ENCODE measurements around the gene ANO10. TPM values are rescaled to one million over a fixed set of nuclear protein-coding genes. Genes with fewer than 3 reads are reported as not detected.

Gene ANO10
- total and polyA plus RNA-seq, 2 of the 8 experiments (the other 6 are each of a cell fraction or from before 2014, with no cell fraction given) = 38.0 to 53.2 TPM

- Histone ChIP-seq H3K79me1 (ENCODE audit: low read depth, low read length) (no peaks in the 10 kb centered on the region), H3K56ac (replicated peaks; ENCODE audit: insufficient read length, low read depth, low read length) (no peak overlapping the region), H2BK12ac (ENCODE audit: low read depth, low read length) (no peak overlapping the region), H3K27me3 (replicated peaks in 1 of 4; ENCODE audit: control insufficient read depth in 3 of 4, extremely low read depth in 1 of 4, insufficient read depth in 3 of 4, low read length in 3 of 4) (no peaks in the 10 kb centered on the region), H4K8ac (ENCODE audit: extremely low read depth, insufficient read depth, low read length) (no peak overlapping the region), H3K4ac (replicated peaks; ENCODE audit: insufficient read length, low read depth, low read length) (no peak overlapping the region), H3K9ac (replicated peaks in 1 of 4; ENCODE audit: extremely low read depth in 1 of 4, low read depth in 3 of 4, low read length in 3 of 4) (no peak overlapping the region), H2BK15ac (ENCODE audit: low read length) (no peak overlapping the region), H3K36me3 (ENCODE audit: control insufficient read depth in 2 of 4, insufficient read depth in 4 of 4, low read length in 3 of 4) (no peaks in the 10 kb centered on the region), H3K4me3 (ENCODE audit: extremely low read depth in 1 of 4, insufficient read depth in 2 of 4, low read depth in 3 of 4, low read length in 4 of 4) (no peak overlapping the region), H3K18ac (ENCODE audit: extremely low read depth, low read length) (no peak overlapping the region), H3K27ac (ENCODE audit: low read depth, low read length) (no peak overlapping the region), H2AK5ac (ENCODE audit: low read depth, low read length) (no peak overlapping the region), H3K9me3 (ENCODE audit: insufficient read depth in 2 of 2, low read depth in 1 of 2, low read length in 1 of 2) (no peaks in the 10 kb centered on the region), H4K5ac (ENCODE audit: insufficient read length, low read depth, low read length) (no peak overlapping the region), H2BK20ac (ENCODE audit: low read length) (no peak overlapping the region), H3K23me2 (ENCODE audit: low read depth, low read length) (no peaks in the 10 kb centered on the region), H2BK5ac (ENCODE audit: low read depth, low read length) (no peak overlapping the region), H3K4me2 (ENCODE audit: insufficient read depth in 1 of 2, low read depth in 2 of 2, low read length in 2 of 2) (no peak overlapping the region), H2AFZ (ENCODE audit: low read length) (no peak overlapping the region), H3K23ac (ENCODE audit: insufficient read length) (no peak overlapping the region), H3K4me1 (replicated peaks in 1 of 4; ENCODE audit: control insufficient read depth in 3 of 4, insufficient read depth in 4 of 4, low read length in 3 of 4) (no peaks in the 10 kb centered on the region), H2BK120ac (replicated peaks; ENCODE audit: low read depth, low read length) (no peak overlapping the region), H4K91ac (replicated peaks; ENCODE audit: insufficient read length, low read length) (no peak overlapping the region), H3K14ac (ENCODE audit: insufficient read length) (no peak overlapping the region), H3K79me2 (ENCODE audit: control insufficient read depth in 1 of 2, insufficient read depth in 2 of 2, low read length in 2 of 2) (no peaks in the 10 kb centered on the region), H4K20me1 (replicated peaks in 1 of 2; ENCODE audit: control insufficient read depth in 1 of 2, insufficient read depth in 2 of 2, low read length in 2 of 2) (peaks cover 1 to 3% of the 10 kb centered on the region in 2 experiments)
- POLR2A ChIA-PET (ENCODE audit: partially characterized antibody) = interaction anchor here (0.7 kb wide), 1 partner anchor 8 kb away, joined by 3 read pairs; no protein-coding TSS in a partner anchor
- DNase-seq (ENCODE audit: low read depth in 1 of 2, low spot score in 2 of 2) (no peak), FAIRE-seq (no peak)
- CTCF ChIA-PET (ENCODE audit: partially characterized antibody) = interaction anchor here (0.6 to 1.1 kb wide), 5 partner anchors 9 to 85 kb away, joined by 3 to 4 read pairs (median 3); no protein-coding TSS in a partner anchor
- 95% methylated on average over 1 of the region's 1 CpG; no CpG with 5 or more reads in 1 of the 2 experiments for WGBS, 2 experiments (ENCODE audit: extremely low coverage in 1 of 2, insufficient coverage in 1 of 2, insufficient read length in 1 of 2, insufficient replicate concordance in 2 of 2, low coverage in 1 of 2, low lambda C conversion rate in 2 of 2, missing lambda C conversion rate in 1 of 2)
- TF ChIP-seq FOSL1 (IDR thresholded peaks at IDR 0.05; ENCODE audit: insufficient read depth, low read depth, low read length) (no peak), CEBPB (IDR thresholded peaks at IDR 0.05; ENCODE audit: low read depth, low read length) (no peak), KDM1A (IDR thresholded peaks at IDR 0.05; ENCODE audit: borderline replicate concordance, low read length) (no peak), CTCF (IDR thresholded peaks at IDR 0.05; ENCODE audit: control extremely low read depth in 1 of 3, insufficient read depth in 1 of 3, low read depth in 1 of 3, low read length in 3 of 3) (no peak), SIN3A (conservative IDR thresholded peaks at IDR 0.05 in 1 of 2, IDR thresholded peaks at IDR 0.05 in 1 of 2; ENCODE audit: low read depth in 1 of 2, low read length in 2 of 2) (no peak), PHF8 (conservative IDR thresholded peaks at IDR 0.05; ENCODE audit: low read depth, low read length) (no peak), NANOG (IDR thresholded peaks at IDR 0.05; ENCODE audit: insufficient read depth, low read depth, low read length, poor library complexity, severe bottlenecking) (no peak)
These were observed 210.4 kb downstream of the ANO10 start for GRCh38 chr3:43411429-43411828.

Measured in H1 (cell line).